Measurements from ENCODE around the gene CCDC83. TPM values are rescaled to one million over a fixed set of nuclear protein-coding genes. Genes with fewer than 3 reads are reported as not detected.
"Not testable (repeated sequence)": the region's sequence is repeated elsewhere in the genome, so short reads cannot be mapped to it uniquely, and the experiment has no call there.

The CCDC83 gene
- total RNA-seq, 1 donor from 2014 or later: not detected

DNA sequence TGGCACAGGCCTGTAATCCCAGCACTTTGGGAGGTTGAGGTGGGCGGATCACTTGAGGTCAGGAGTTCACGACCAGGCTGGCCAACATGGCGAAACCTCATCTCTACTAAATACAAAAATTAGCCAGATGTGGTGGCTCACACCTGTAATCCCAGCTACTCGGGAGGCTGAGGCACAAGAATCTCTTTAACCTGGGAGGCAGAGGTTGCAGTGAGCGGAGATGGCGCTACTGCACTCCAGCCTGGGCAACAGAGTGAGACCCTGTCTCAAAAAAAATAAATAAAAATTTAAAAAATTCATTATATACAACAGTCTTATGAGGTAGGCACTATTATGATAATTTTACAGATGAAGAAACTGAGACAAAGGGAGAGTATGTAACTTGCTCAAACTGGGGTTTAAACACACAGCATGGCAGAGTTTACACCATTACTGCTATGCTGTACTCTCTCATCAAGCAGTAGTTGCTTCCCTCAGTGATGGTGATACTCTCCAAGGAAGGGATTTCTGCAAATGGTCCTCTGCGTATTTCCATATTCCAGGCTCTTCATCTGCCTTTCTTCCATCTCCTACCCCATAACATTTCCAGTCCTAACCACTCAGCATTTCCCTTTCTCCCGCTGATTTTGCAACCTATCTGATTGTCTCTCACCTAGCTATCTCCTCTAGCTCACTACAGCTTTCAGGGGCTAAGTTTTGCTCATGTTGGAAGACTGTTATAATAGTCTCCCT, 95.3 kb downstream of the CCDC83 start:
- no peak for DNase-seq (ENCODE audit: low spot score)
- peaks cover 4% of the 10 kb centered on the region for H3K9me3 Mint-ChIP-seq
- Histone ChIP-seq H3K4me3 (no peak overlapping the region), H3K9me3 (ENCODE audit: low read depth) (no peaks in the 10 kb centered on the region), H3K79me2 (ENCODE audit: low read depth) (no peaks in the 10 kb centered on the region), H3F3A (ENCODE audit: low read depth) (peaks cover 3% of the 10 kb centered on the region), H3K36me3 (no peaks in the 10 kb centered on the region), H3K27ac (no peak overlapping the region), H3K4me2 (no peak overlapping the region), H3K9ac (no peak overlapping the region), H4K20me1 (ENCODE audit: low read depth) (no peaks in the 10 kb centered on the region), H3K27me3 (no peaks in the 10 kb centered on the region), H2AFZ (replicated peaks) (no peak overlapping the region), H3K4me1 (no peaks in the 10 kb centered on the region)
- no peaks in the 10 kb centered on the region for H3K4me1 Mint-ChIP-seq
- peaks cover 2% of the 10 kb centered on the region for H3K27me3 Mint-ChIP-seq (ENCODE audit: insufficient read depth, low read depth)
- H3K36me3 Mint-ChIP-seq: peaks cover 13% of the 10 kb centered on the region
- H3K27ac Mint-ChIP-seq: no peak overlapping the region
- H3K4me3 Mint-ChIP-seq: no peak overlapping the region
- TF ChIP-seq, protein P1, sequence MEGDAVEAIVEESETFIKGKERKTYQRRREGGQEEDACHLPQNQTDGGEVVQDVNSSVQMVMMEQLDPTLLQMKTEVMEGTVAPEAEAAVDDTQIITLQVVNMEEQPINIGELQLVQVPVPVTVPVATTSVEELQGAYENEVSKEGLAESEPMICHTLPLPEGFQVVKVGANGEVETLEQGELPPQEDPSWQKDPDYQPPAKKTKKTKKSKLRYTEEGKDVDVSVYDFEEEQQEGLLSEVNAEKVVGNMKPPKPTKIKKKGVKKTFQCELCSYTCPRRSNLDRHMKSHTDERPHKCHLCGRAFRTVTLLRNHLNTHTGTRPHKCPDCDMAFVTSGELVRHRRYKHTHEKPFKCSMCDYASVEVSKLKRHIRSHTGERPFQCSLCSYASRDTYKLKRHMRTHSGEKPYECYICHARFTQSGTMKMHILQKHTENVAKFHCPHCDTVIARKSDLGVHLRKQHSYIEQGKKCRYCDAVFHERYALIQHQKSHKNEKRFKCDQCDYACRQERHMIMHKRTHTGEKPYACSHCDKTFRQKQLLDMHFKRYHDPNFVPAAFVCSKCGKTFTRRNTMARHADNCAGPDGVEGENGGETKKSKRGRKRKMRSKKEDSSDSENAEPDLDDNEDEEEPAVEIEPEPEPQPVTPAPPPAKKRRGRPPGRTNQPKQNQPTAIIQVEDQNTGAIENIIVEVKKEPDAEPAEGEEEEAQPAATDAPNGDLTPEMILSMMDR (IDR thresholded peaks at IDR 0.05): no peak
- TF ChIP-seq EZH2phosphoT487 (IDR thresholded peaks at IDR 0.05) (no peak), EZH2 (IDR thresholded peaks at IDR 0.05) (no peak)

DNA sequence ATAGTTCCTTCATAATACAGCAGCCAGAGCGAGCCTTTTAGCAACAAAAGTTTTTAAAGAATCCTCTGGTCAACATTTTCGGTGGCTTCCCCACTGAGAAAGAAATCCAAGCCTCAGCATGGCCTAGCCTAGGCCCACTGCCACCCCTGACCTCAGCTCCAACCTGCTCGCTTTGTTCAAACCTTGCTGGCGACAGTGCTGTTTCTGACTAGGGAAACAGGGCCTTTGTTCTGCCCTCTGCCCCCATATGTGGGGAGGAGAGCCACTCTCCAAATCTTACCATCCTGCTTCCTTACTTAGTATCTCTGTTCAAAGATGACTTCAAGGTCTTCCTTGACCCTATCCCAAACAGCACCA, 95.8 kb downstream of the CCDC83 start:
- Histone ChIP-seq H3K4me3 (no peak overlapping the region), H3K4me2 (no peak overlapping the region), H3K27me3 (no peaks in the 10 kb centered on the region), H4K20me1 (ENCODE audit: low read depth) (no peaks in the 10 kb centered on the region), H3K36me3 (no peaks in the 10 kb centered on the region), H3F3A (ENCODE audit: low read depth) (peaks cover 3% of the 10 kb centered on the region), H3K9ac (no peak overlapping the region), H2AFZ (replicated peaks) (no peak overlapping the region), H3K27ac (no peak overlapping the region), H3K9me3 (ENCODE audit: low read depth) (no peaks in the 10 kb centered on the region), H3K4me1 (no peaks in the 10 kb centered on the region), H3K79me2 (ENCODE audit: low read depth) (no peaks in the 10 kb centered on the region)
- Mint-ChIP-seq H3K4me3 (no peak overlapping the region), H3K36me3 (peaks cover 13% of the 10 kb centered on the region), H3K4me1 (no peaks in the 10 kb centered on the region), H3K27me3 (ENCODE audit: insufficient read depth, low read depth) (peaks cover 2% of the 10 kb centered on the region), H3K27ac (no peak overlapping the region), H3K9me3 (peaks cover 2% of the 10 kb centered on the region)
- no peak for DNase-seq (ENCODE audit: low spot score)
- no peak for TF ChIP-seq EZH2phosphoT487 (IDR thresholded peaks at IDR 0.05)
- TF ChIP-seq, protein P1 (IDR thresholded peaks at IDR 0.05): no peak
- TF ChIP-seq EZH2 (IDR thresholded peaks at IDR 0.05): no peak

DNA sequence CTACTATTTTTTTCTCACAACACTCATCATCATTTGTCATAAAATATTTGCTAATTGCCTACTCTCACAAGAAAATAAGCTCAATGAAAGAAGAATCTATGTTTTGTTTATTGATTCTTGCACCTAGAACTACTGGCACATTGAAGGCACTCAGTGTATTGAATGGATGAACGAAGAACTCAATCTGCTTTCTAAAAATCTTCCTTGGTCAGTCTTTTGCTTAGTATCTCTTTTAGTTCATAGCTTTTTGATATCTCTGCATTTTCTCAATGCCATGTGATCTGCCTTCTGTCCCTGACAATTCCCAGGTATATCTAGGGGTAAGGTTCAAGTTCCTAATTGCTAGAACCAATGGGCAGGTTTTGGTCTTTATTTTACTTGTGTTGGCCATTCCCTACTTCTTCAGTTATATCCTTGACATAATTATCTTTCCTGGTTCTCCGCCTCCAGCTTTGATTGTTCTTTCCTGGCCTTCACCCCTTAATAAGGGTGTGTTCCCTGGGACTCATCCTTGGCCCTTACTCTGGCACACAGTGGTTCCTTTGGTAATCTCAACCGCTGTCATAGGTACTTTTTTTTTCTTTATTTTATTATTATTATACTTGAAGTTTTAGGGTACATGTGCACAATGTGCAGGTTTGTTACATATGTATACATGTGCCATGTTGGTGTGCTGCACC, 96.4 kb downstream of the CCDC83 start:
- no peak overlapping the region for H3K27ac ChIP-seq
- Mint-ChIP-seq H3K27me3 (ENCODE audit: insufficient read depth, low read depth) (peaks cover 2% of the 10 kb centered on the region), H3K27ac (no peak overlapping the region), H3K4me3 (no peak overlapping the region), H3K4me1 (no peaks in the 10 kb centered on the region), H3K9me3 (peaks cover 2% of the 10 kb centered on the region), H3K36me3 (peaks cover 16% of the 10 kb centered on the region)
- H3K4me3 ChIP-seq: no peak overlapping the region
- H2AFZ ChIP-seq (replicated peaks): no peak overlapping the region
- H3K79me2 ChIP-seq (ENCODE audit: low read depth): no peaks in the 10 kb centered on the region
- H4K20me1 ChIP-seq (ENCODE audit: low read depth): no peaks in the 10 kb centered on the region
- TF ChIP-seq, protein P1 (IDR thresholded peaks at IDR 0.05): no peak
- TF ChIP-seq EZH2phosphoT487 (IDR thresholded peaks at IDR 0.05) (no peak), EZH2 (IDR thresholded peaks at IDR 0.05) (no peak)
- H3K9ac ChIP-seq: no peak overlapping the region
- H3F3A ChIP-seq (ENCODE audit: low read depth): peaks cover 3% of the 10 kb centered on the region
- H3K36me3 ChIP-seq: no peaks in the 10 kb centered on the region
- H3K9me3 ChIP-seq (ENCODE audit: low read depth): no peaks in the 10 kb centered on the region
- no peak for DNase-seq (ENCODE audit: low spot score)
- no peaks in the 10 kb centered on the region for H3K4me1 ChIP-seq
- H3K4me2 ChIP-seq: no peak overlapping the region
- H3K27me3 ChIP-seq: no peaks in the 10 kb centered on the region

DNA sequence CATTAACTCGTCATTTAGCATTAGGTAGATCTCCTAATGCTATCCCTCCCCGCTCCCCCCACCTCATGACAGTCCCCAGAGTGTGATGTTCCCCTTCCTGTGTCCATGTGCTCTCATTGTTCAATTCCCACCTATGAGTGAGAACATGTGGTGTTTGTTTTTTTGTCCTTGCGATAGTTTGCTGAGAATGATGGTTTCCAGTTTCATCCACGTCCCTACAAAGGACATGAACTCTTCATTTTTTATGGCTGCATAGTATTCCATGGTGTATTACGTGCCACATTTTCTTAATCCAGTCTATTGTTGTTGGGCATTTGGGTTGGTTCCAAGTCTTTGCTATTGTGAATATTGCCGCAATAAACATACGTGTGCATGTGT, 96.9 kb downstream of the CCDC83 start:
- H3K27ac ChIP-seq; H3K27me3 Mint-ChIP-seq (ENCODE audit: insufficient read depth, low read depth); H3K4me3 Mint-ChIP-seq; H2AFZ ChIP-seq (replicated peaks); H3K9me3 Mint-ChIP-seq; H3K9me3 ChIP-seq (ENCODE audit: low read depth); H3K27me3 ChIP-seq; H4K20me1 ChIP-seq (ENCODE audit: low read depth); H3K4me3 ChIP-seq; H3K27ac Mint-ChIP-seq; H3K79me2 ChIP-seq (ENCODE audit: low read depth); DNase-seq (ENCODE audit: low spot score); H3F3A ChIP-seq (ENCODE audit: low read depth); H3K9ac ChIP-seq; H3K4me1 Mint-ChIP-seq; H3K4me1 ChIP-seq; H3K4me2 ChIP-seq; H3K36me3 ChIP-seq: not testable (repeated sequence)
- H3K36me3 Mint-ChIP-seq: peaks cover 18% of the 10 kb centered on the region

All from neural progenitor cell (in vitro differentiated cells).